GM19455 (cell line): ENCODE results near the gene LILRB3.
"Not testable (repeated sequence)": the region's sequence is repeated elsewhere in the genome, so short reads cannot be mapped to it uniquely, and the experiment has no call there.

Experiments used
- ATAC-seq: cut with Tn5 transposase; IDR thresholded peaks from one replicate; pipeline ENCODE4 v1.9.1; 2021; ENCODE audit not compliant: unreplicated experiment

Gene LILRB3

GRCh38 chr19:54191011-54191810, 31.6 kb downstream of the LILRB3 start, which contains the start of gene TSEN34:
Gene TSEN34, plus strand, starts transcription at chr19:54191308. Its CDS starts 57 bp downstream, at chr19:54191365.
- peak; percentile 29 for ATAC-seq

- peak; percentile 45 for ATAC-seq
These were observed 32.2 kb downstream of the LILRB3 start for GRCh38 chr19:54190503-54191010.

GRCh38 chr19:54189735-54190502, 32.9 kb downstream of the LILRB3 start:
- ATAC-seq = peak; percentile 48

- ATAC-seq = peak; percentile 20
These were observed 33.6 kb downstream of the LILRB3 start, which contains the start of gene MBOAT7 for GRCh38 chr19:54189145-54189734. Gene MBOAT7, minus strand, starts transcription at chr19:54189580. Its CDS starts 1,072 bp downstream, at chr19:54188508.

- ATAC-seq = no peak
These were observed 34.5 kb downstream of the LILRB3 start for GRCh38 chr19:54188215-54188871.

GRCh38 chr19:54186934-54187381, 35.8 kb downstream of the LILRB3 start:
- ATAC-seq = no peak

GRCh38 chr19:54186351-54186750, 36.5 kb downstream of the LILRB3 start:
- ATAC-seq = no peak

- ATAC-seq = no peak
These were observed 39.4 kb downstream of the LILRB3 start for GRCh38 chr19:54183431-54183830.

- ATAC-seq = not testable (repeated sequence)
These were observed 40.9 kb downstream of the LILRB3 start for GRCh38 chr19:54181894-54182293.

GRCh38 chr19:54180691-54181091, 42.1 kb downstream of the LILRB3 start:
- no peak for ATAC-seq

GRCh38 chr19:54179921-54180461, 42.8 kb downstream of the LILRB3 start:
- no peak for ATAC-seq

- ATAC-seq = no peak
These were observed 43.5 kb downstream of the LILRB3 start for GRCh38 chr19:54179262-54179852.

- ATAC-seq = no peak
These were observed 44.1 kb downstream of the LILRB3 start for GRCh38 chr19:54178581-54179261.

GRCh38 chr19:54173951-54174834, 48.6 kb downstream of the LILRB3 start:
- no peak for ATAC-seq

GRCh38 chr19:54173359-54173699, 49.5 kb downstream of the LILRB3 start:
- no peak for ATAC-seq

GRCh38 chr19:54172471-54173358, 50.1 kb downstream of the LILRB3 start, which contains the start of gene TMC4:
Gene TMC4, minus strand, starts transcription at chr19:54173160. Its CDS starts 43 bp downstream, at chr19:54173117.
- ATAC-seq = no peak

GRCh38 chr19:54171736-54172431, 50.9 kb downstream of the LILRB3 start:
- not testable (repeated sequence) for ATAC-seq
